Colonic mucosa (tissue), 4 donors: Measurements from ENCODE around the gene SMARCA1. TPM values are rescaled to one million over a fixed set of nuclear protein-coding genes. Genes with fewer than 3 reads are reported as not detected.

Experiments used
- DNase-seq: peaks from one replicate; pipeline ENCODE4 v3.0.0-alpha.2; 2020
- H3K27ac ChIP-seq: fragments of 200-600 bp; one replicate; pipeline ENCODE4 v1.8.0; 2021
- H3K27me3 ChIP-seq: fragments of 200-600 bp; one replicate; pipeline ENCODE4 v1.8.0; 2021
- H3K36me3 ChIP-seq: fragments of 200-600 bp; one replicate; pipeline ENCODE4 v1.8.0; 2021
- H3K4me1 ChIP-seq: fragments of 200-600 bp; one replicate; pipeline ENCODE4 v1.8.0; 2021; ENCODE audit warnings: mild to moderate bottlenecking
- H3K4me3 ChIP-seq: fragments of 200-600 bp; one replicate; pipeline ENCODE4 v1.8.0; 2021
- H3K9ac ChIP-seq, 2 donors: one replicate each; pipeline ENCODE4 v1.7.0; 2013; ENCODE audit warnings: control low read depth in 2 of 2, low read depth in 2 of 2, low read length in 2 of 2
- H3K9me3 ChIP-seq: fragments of 200-600 bp; one replicate; pipeline ENCODE4 v1.8.0; 2021
- CTCF ChIP-seq: fragments of 200-600 bp; IDR thresholded peaks from one replicate; pipeline ENCODE4 v1.8.0; 2022; ENCODE audit warnings: antibody characterized with exemption, mild to moderate bottlenecking
- intact Hi-C: fragments of 100-400 bp; cut with DNase I; formaldehyde crosslinking; loops from one replicate; pipeline ENCODE4 v1.14.1; 2022
- total RNA-seq, 2 donors: library from RNA; stranded (reverse); fragmentation: NEBNext Ultra II Directional in 1 of 2; extraction: Animal tissue kit (Norgen Biotek cat#: 25700) in 1 of 2; gene quantifications; one replicate each; pipeline ENCODE4 v1.2.1, GENCODE V29; 2021
- donor health status: healthy.
- donor health status: DM: no; HTN: no; CAD: no.
- donor health status: DM: no; HTN: no; CAD: no.

Gene SMARCA1
- total RNA-seq, 2 donors from 2014 or later, result 3.0 to 8.6 TPM

GRCh38 chrX:129478516-129478915 is 44.8 kb downstream of the SMARCA1 start:
- Histone ChIP-seq H3K9ac (no peak overlapping the region), H3K36me3 (no peaks in the 10 kb centered on the region), H3K9me3 (no peaks in the 10 kb centered on the region), H3K27ac (no peak overlapping the region), H3K27me3 (no peaks in the 10 kb centered on the region), H3K4me3 (no peak overlapping the region), H3K4me1 (no peaks in the 10 kb centered on the region)
- intact Hi-C loops, result no loop called here
- DNase-seq, result no peak
- no peak for TF ChIP-seq CTCF

- DNase-seq, result no peak
- Histone ChIP-seq H3K27me3 (no peaks in the 10 kb centered on the region), H3K4me1 (no peaks in the 10 kb centered on the region), H3K9ac (no peak overlapping the region), H3K36me3 (no peaks in the 10 kb centered on the region), H3K4me3 (no peak overlapping the region), H3K27ac (no peak overlapping the region), H3K9me3 (no peaks in the 10 kb centered on the region)
- TF ChIP-seq CTCF, result no peak
- intact Hi-C loops, result no loop called here
Measured at GRCh38 chrX:129472116-129472515, 51.2 kb downstream of the SMARCA1 start.

- Histone ChIP-seq H3K27ac (no peak overlapping the region), H3K27me3 (no peaks in the 10 kb centered on the region), H3K4me1 (no peaks in the 10 kb centered on the region), H3K9me3 (no peaks in the 10 kb centered on the region), H3K36me3 (no peaks in the 10 kb centered on the region), H3K4me3 (no peak overlapping the region), H3K9ac (no peak overlapping the region)
- DNase-seq, result no peak
- intact Hi-C loops, result no loop called here
- TF ChIP-seq CTCF, result no peak
Measured at GRCh38 chrX:129462707-129463106, 60.6 kb downstream of the SMARCA1 start.

- intact Hi-C loops, result no loop called here
- no peaks in the 10 kb centered on the region for H3K9me3 ChIP-seq
- H3K4me1 ChIP-seq, result no peaks in the 10 kb centered on the region
- H3K27me3 ChIP-seq, result no peaks in the 10 kb centered on the region
- no peaks in the 10 kb centered on the region for H3K36me3 ChIP-seq
- no peak for DNase-seq
- no peak overlapping the region for H3K27ac ChIP-seq
- no peak for TF ChIP-seq CTCF
- H3K9ac ChIP-seq, result no peak overlapping the region
- no peak overlapping the region for H3K4me3 ChIP-seq
Measured at GRCh38 chrX:129461801-129462456, 61.4 kb downstream of the SMARCA1 start.

GRCh38 chrX:129452523-129452922 is 70.8 kb downstream of the SMARCA1 start:
- Histone ChIP-seq H3K9ac (no peak overlapping the region), H3K27me3 (no peaks in the 10 kb centered on the region), H3K9me3 (no peaks in the 10 kb centered on the region), H3K4me1 (no peaks in the 10 kb centered on the region), H3K4me3 (no peak overlapping the region), H3K27ac (no peak overlapping the region), H3K36me3 (no peaks in the 10 kb centered on the region)
- no peak for DNase-seq
- intact Hi-C loops, result no loop called here
- TF ChIP-seq CTCF, result no peak
